T-helper 2 cell (primary cell): ENCODE data around the gene CD22.
A peak's percentile ranks its signal among the peaks of the same experiment; 100 is the strongest.
"Not testable (repeated sequence)": the region's sequence is repeated elsewhere in the genome, so short reads cannot be mapped to it uniquely, and the experiment has no call there.

Experiments used
- DNase-seq, 5 experiments: peaks; one replicate each; pipeline versions ENCODE4 v3.0.0 to v3.0.0-alpha.2; 2012 to 2022

The CD22 gene

DNA sequence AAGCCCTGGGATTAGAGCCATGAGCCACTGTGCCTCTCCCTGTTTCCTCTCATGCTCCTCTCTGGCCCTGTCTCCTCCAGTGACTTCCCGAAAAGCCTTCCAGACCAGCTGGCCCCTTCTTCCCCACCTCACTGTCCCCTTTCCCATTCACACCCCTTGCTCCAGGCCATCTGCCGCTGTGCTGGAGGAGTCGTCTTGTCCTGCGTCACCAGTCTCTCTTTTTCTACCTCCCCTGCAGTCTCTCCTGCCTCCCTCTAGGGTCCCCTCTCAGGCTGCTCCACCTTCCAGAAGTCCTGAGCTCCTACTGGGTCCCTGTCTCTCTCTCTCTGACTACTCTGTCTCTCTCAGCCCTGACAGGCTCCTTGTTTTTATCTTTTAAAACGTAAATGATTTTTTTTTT lies 13.4 kb downstream of the CD22 start:
- DNase-seq, result no peak

DNA sequence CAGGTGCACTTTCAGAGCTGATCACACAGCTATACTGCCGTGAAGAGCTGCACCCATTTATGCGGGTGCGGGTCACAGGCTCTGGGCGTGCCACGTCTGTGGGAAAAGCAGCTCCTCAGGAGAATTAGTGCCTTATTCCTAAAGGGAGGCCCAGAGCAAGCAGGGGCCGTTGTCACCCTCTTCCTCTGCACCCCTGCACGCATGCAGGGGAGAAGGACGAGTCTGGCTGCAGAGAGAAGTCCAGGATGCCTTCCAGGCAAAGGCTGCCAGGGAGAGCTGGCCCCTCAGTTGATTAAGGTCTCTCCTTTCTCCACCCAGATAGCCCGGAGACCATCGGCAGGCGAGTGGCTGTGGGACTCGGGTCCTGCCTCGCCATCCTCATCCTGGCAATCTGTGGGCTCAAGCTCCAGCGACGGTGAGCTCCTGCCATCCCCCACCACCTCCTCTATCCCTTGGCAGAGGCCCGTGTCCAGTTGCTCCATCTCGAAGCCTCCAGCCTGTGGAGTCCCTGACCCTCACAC lies 15.6 kb downstream of the CD22 start:
- no peak for DNase-seq

DNA sequence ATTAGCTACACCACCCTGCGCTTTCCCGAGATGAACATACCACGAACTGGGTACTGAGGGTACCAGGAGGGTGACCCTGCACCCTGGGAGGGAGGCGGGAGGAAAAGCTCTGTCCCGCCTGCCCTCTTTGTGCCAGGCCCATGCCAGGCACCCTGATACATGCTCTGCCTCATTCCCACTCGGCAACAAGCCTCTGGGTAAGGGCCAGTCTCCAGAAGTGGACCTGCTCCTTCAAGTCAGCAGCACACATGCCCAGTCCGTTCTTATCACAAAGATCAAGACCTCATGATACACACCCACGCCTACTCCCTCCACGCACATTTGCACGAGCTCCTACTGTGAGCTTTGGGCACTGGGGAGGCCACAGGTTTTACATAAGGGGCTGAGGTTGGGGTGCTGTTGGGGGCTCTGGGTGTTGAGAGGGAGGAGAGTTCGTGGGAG lies 16.7 kb downstream of the CD22 start:
- DNase-seq, result no peak

DNA sequence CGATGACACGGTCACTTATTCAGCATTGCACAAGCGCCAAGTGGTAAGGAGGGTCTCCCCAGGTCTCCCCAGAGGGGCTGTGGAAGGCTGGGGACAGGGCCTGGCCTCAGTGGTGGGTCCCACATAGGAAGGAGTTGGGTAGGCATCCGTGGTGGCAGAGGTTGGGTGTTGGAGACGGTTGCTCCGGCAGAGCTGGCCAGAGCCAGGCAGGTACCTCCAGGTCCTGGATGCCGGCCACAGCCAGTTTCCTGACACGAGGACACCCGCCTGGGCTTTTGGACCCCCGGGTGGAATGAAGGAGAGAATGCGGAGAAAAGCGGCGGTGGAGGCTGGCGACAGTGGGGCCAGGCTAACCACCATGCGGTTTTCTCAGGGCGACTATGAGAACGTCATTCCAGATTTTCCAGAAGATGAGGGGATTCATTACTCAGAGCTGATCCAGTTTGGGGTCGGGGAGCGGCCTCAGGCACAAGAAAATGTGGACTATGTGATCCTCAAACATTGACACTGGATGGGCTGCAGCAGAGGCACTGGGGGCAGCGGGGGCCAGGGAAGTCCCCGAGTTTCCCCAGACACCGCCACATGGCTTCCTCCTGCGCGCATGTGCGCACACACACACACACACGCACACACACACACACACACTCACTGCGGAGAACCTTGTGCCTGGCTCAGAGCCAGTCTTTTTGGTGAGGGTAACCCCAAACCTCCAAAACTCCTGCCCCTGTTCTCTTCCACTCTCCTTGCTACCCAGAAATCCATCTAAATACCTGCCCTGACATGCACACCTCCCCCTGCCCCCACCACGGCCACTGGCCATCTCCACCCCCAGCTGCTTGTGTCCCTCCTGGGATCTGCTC lies 17.4 kb downstream of the CD22 start:
- peak; percentile 38 to 88 (median 64) for DNase-seq

DNA sequence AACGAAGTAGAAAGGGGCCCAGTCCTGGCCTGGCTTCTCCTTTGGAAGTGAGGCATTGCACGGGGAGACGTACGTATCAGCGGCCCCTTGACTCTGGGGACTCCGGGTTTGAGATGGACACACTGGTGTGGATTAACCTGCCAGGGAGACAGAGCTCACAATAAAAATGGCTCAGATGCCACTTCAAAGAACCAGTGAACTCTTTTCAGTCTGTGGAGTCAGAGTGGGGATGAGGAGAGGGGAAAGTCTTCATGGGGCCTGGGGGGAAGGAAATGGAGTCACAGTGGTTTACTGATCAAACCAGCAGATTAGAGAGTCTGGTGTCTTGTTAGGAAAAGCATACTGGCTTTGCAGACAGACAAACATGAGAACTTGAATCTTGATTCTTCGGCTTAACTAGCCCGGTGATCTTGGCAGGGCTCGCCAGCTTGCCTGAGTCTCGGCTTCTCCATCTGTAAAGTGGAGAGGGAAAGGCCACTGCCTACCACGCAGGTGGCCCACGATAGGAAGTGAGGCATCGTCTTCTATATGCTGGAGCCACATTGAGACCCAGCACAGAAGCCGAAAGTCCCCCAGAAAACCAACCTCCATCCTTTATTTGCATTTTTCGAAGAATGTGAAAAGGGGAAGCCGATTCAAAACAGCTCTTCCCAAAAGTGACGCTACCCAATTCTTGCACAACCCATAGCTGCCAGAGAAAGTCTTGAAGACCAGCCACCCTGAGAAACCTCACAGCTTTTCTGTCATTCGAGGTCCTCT lies 18.4 kb downstream of the CD22 start, which contains the start of gene FFAR1:
FFAR1 (plus strand) TSS at position 732 of the 759 bp plus-strand sequence. CDS start 3,650 bp downstream, outside the sequence.
- peak in 3 of 5 experiments; percentile 30 to 70 (median 44) for DNase-seq

DNA sequence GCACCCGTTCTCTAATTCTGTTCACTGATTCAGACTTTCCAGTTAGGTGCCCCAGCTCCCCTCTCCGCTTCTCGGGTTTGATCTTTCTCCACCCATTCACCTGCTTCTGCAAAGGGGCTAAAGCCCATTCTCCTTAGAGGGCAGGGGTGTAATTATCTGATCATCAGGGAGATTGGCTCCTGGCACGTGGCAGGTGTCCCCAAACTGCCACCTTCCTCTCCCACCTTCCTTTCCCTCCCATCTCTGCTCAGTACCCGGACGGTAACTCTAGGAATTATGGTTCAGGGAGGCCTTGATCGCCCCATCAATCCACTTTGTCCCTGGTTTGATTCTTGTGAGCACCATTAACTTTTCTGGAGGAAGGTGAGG lies 18.9 kb downstream of the CD22 start:
- no peak for DNase-seq

DNA sequence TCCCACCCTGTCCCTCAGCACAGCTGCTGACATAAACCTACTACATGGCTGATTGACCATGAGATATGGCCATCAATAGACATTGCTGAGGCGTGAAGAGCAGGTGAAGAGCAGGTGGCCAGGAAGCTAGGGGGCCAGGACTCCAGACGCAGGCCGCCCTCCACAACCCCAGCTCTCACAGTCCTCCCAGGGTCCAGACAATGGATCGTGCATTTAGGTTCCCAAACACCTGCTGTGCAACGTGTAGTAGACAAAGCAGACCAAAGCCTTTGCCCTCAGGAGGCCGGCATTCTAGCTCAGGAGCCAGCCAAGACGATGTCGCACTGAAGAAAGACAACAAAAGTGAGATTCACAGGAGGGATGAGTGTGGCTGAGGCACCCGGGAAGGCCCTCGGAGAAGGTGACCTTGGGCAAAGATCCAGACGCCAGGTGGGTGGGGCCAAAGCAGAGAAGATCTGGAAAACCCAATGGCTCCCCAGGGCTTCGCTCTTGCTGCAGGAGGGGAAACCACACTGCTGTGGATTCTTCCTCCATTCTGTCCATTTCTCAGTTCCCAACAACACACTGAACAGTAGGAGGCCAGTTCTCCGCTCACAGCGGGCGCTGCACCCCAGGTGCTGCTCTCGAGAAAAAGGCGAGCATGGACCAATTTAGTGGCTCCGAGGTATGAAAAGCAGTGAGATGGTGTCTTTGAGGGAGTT lies 20.1 kb downstream of the CD22 start:
- no peak for DNase-seq

DNA sequence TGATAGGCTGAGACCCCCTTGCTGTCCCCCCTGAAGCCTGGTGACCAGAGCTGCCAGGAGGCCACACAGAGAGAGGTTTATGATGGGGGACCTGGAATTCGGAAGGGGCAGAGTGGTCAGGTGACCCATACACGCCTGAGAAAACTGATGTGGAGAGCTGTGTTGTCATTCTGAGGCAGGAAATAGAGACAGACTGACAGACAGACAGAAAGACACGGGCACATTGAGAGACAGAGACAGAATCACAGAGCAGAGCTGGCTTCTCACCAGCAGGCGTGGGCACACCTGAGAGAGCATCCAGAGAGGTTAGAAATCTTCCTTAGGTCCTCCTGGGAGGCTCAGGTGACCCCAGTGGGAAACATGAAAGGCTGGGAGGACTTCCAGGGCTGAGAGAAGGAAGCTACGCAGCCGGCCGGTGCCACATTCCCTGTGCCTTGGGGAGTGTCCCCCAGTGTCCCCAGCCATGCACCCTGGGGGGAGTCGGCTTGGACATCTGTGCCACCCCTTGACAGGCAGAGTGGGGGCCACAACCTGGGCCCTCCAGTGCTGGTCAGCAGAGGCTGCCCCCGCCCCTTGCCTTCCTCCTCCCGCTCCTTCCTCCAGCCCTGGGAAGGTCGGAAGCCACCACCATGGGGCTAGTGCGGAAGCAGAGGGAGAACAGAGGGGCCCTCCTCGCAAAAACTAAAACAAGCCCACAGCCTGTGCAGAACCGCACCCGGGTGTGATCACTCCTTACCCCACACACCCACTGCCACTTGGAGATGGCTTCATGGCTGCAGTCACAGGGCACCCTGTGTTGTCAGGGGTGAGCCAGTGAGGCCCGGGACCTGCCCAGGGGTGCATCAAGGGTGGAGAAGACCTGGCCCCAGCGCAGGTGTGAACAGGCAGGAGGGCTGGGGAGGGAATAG lies 20.9 kb downstream of the CD22 start:
- no peak for DNase-seq

DNA sequence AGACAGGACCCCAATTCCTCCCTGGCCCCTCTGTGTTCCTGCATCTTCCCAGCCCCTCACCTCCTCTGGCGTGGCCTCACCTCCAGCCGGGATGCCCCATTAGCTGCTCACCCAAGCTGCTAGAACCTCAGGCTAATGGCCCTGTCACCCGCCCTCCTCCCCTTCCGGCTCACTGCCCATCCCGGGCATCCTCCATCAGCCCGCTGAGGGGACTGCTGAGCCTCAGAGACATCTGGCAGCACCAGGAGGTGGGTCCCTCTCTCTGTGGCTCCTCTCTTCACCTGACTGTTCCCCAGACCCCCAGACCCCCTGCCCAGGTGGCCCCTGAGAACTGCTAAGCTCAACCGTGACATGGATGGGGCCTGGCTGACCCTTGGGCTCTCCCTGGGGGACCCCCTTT lies 21.6 kb downstream of the CD22 start:
- no peak for DNase-seq

DNA sequence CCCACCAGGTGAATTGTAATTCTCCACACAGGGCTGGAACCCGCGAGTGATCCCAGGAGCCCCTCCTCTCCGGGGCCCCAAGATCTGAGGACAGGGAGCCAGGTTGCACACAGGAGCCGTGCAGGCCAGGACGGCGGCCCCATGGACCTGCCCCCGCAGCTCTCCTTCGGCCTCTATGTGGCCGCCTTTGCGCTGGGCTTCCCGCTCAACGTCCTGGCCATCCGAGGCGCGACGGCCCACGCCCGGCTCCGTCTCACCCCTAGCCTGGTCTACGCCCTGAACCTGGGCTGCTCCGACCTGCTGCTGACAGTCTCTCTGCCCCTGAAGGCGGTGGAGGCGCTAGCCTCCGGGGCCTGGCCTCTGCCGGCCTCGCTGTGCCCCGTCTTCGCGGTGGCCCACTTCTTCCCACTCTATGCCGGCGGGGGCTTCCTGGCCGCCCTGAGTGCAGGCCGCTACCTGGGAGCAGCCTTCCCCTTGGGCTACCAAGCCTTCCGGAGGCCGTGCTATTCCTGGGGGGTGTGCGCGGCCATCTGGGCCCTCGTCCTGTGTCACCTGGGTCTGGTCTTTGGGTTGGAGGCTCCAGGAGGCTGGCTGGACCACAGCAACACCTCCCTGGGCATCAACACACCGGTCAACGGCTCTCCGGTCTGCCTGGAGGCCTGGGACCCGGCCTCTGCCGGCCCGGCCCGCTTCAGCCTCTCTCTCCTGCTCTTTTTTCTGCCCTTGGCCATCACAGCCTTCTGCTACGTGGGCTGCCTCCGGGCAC lies 22.6 kb downstream of the CD22 start:
- no peak for DNase-seq

DNA sequence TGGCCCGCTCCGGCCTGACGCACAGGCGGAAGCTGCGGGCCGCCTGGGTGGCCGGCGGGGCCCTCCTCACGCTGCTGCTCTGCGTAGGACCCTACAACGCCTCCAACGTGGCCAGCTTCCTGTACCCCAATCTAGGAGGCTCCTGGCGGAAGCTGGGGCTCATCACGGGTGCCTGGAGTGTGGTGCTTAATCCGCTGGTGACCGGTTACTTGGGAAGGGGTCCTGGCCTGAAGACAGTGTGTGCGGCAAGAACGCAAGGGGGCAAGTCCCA lies 23.1 kb downstream of the CD22 start:
- no peak for DNase-seq

DNA sequence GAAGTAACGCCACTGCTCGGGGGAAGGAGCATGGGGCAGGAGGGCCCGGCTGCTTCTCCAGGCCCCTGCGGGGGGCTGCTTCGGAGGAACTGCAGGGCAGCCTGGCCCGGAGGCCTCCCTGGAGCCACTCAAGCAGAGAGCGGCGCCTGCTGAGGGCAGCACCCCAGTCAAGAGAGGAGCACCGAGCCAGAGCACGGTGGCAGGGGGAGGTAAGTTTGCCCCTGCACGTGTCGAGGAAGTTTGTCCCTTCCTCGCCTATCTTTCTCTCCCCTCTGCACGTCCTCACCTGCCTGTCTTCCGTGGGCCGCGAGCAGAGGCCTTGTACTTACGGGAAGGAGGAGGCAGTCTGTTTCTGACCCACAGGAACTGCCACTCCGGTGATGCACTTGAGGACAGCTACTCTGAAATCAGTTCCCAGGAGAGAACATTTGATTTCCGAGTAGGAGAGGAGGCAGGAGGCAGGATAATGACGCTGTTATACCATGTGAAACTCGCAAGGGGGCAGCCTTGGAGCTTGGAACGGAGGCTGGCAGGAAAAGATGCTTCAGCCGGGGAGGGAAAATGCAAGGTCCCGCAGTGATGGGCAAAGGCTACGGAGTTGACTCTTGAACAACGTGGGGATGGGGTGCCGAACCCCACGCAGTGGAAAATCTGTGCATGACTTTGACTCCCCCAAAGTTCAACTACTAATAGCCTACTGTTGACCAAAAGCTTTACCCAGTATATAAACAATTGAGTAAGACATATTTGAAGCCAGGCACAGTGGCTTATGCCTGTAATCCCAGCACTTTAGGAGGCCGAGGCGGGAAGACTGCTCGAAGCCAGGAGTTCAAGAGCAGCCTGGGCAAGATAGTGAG lies 23.7 kb downstream of the CD22 start:
- peak; percentile 34 to 71 (median 50) for DNase-seq

DNA sequence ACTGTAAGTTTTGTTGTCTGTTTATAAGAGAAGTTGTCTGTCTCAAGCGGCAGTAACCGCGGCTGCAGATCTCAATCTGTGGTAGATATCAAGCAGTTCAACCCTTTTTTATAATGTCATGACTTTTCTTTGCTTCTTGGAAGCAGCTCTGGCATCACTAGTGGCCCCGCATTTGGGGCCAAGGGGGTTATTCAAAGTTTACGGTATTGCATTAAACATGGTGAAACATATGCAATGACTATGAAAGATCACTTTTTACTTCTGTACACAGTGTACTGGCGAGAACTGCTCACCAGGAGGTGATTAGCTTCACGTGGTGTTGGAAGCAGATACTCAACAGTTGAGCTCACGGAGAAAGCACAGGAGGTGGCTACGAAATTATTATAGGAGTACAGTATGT lies 24.6 kb downstream of the CD22 start:
- DNase-seq, result peak in 1 of 5 experiments; percentile 25

DNA sequence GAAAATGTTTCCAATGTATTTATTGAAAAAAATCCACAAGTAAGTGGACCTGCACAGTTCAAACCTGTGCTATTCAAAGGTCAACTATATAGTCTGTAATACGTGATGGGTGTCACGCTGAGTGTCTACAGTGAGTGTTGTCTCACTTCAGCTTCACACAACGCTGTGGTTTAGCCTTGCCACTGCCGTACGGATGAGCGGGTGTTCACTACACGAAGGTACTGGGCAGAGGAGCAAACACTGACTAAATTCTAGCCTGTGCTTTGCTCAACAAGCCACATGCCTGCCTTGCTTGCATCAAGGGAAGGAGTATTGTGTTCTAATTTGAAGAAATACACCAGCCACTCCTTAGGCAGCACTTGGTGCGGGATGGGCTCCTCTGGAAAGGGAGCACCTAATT lies 25.9 kb downstream of the CD22 start:
- peak in 1 of 5 experiments; percentile 45 for DNase-seq

DNA sequence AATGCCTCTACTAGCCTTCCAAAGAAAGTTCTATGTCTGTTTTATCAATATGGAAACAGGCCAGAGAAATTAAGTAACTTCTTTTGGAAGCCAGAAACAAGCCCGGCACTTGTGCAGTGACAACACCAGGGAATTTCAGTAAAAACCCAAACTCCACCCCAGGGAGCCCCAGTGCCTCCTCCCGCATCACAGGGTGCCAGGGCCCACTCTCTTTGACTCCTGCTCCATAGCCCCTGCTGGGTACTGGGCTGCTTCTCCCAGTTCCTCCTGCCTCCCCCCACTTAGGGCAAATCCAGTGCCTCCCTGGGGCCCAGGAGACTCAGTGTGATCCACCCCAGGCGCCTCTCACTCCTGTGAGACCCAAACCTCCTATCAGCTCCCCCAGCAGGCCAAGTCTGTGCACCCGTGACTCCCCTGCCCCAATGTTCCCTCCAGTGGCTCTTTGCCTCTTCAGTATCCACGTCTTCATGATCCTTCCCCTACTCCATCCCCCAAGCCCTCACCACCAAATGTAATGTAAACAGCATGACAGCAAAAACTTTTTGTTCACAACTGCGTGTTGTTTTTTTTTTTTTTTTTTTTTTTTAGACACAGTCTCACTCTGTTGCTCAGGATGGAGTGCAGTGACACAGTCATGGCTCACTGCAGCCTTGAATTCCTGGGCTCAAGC lies 26.9 kb downstream of the CD22 start:
- DNase-seq, result no peak

DNA sequence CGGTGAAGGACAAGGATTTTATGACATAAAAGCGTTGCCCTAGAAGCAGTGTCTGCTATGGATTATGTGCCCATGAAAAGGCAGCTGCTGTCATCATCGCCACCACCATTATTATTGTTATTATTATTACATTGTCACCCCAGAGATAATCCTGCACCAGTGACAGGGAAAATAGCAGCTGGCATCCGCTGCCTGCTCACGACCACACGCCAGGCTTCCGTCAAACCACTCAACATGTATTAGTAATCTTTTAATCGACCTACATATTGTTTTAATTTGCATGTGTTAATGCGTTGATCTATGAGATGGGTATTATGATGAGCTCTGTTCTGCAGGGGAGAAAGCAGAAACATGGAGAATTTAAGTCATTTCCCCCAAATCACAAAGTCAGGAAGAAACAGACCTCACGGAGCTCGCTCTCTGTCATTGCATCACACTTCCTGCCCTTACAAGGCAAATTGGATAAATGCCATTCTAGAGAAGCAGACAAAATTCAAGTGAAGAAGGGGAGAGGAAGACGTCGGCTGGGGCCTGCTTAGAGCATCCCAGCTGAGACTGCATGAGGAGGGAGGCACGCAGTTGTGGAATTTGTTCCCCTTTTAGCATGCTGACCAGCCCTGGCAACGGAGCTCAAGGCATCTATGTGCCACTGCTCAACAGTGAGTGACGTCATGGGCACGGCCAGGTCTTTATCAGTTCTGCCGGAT lies 29.0 kb downstream of the CD22 start, which contains the start of gene FFAR3:
FFAR3 (plus strand) TSS at position 594 of the 707 bp plus-strand sequence. CDS start 431 bp downstream, outside the sequence.
- peak in 1 of 5 experiments; percentile 18 for DNase-seq

DNA sequence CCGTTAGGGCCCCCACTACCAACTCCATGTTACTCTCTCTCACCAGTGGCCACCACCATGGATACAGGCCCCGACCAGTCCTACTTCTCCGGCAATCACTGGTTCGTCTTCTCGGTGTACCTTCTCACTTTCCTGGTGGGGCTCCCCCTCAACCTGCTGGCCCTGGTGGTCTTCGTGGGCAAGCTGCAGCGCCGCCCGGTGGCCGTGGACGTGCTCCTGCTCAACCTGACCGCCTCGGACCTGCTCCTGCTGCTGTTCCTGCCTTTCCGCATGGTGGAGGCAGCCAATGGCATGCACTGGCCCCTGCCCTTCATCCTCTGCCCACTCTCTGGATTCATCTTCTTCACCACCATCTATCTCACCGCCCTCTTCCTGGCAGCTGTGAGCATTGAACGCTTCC lies 29.8 kb downstream of the CD22 start:
- not testable (repeated sequence) for DNase-seq

DNA sequence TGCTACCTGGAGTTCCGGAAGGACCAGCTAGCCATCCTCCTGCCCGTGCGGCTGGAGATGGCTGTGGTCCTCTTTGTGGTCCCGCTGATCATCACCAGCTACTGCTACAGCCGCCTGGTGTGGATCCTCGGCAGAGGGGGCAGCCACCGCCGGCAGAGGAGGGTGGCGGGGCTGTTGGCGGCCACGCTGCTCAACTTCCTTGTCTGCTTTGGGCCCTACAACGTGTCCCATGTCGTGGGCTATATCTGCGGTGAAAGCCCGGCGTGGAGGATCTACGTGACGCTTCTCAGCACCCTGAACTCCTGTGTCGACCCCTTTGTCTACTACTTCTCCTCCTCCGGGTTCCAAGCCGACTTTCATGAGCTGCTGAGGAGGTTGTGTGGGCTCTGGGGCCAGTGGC lies 30.4 kb downstream of the CD22 start:
- not testable (repeated sequence) for DNase-seq

DNA sequence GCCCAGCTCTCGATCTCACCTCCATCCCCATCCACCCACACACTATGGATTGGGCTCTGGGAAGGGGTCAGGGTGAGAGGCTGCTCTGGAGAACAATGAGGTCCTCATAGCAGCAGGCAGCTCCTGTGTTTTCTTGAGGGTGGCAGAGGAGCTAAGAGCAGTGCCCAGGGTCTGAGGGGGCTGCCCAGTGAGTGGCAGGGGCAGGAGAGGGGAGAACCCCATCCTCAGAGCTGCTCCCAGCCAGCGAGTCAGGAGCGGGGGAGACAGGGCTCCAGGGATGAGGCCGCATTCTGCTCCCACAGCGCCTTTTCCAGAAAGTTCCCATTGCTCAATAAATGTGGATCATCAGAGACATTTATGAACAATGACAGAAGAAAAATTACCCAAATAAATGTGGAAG lies 31.1 kb downstream of the CD22 start:
- DNase-seq, result not testable (repeated sequence)
